HTR-8/SVneo (cell line): ENCODE results near the gene SLC2A2.

Experiments
- DNase-seq: peaks from one replicate; pipeline ENCODE4 v3.0.0; 2011; ENCODE audit warnings: low spot score, mixed read lengths; ENCODE audit not compliant: insufficient read length
- FAIRE-seq: peaks from 2 replicates; lab custom pipeline; 2011; peaks lifted over from hg19 to GRCh38; lab: Jason Lieb, UNC

SLC2A2 gene

GRCh38 chr3:170949211-170949610, 77.3 kb downstream of the SLC2A2 start:
- FAIRE-seq (no peak), DNase-seq (no peak)

- FAIRE-seq (no peak), DNase-seq (no peak)
Measured at GRCh38 chr3:170947018-170947769, 79.3 kb downstream of the SLC2A2 start.
